22Rv1 (cell line): ENCODE measurements around the gene GARRE1.

ENCODE experiments used
- CTCF ChIP-seq: fragments of 450-650 bp; IDR thresholded peaks from 2 replicates; pipeline ENCODE4 v1.5.1; 2017; ENCODE audit warnings: mild to moderate bottlenecking
- ZFX ChIP-seq: fragments of 450-650 bp; IDR thresholded peaks from 2 replicates; pipeline ENCODE4 v1.6.1; 2017; ENCODE audit warnings: antibody characterized with exemption, borderline replicate concordance

- TF ChIP-seq CTCF (no peak), ZFX (no peak)
These were observed 22.3 kb downstream of the GARRE1 start for GRCh38 chr19:34276614-34277013.
